Nephron (organoid): ENCODE measurements around the gene MYO18A.

ENCODE experiments used
- H3K27ac Mint-ChIP-seq, 3 experiments: 2 replicates each; pipeline ENCODE4 v1.8.0; 2020; ENCODE audit warnings: mixed read lengths in 3 of 3, mild to moderate bottlenecking in 2 of 3, moderate library complexity in 1 of 3
- H3K27me3 Mint-ChIP-seq: 2 replicates; pipeline ENCODE4 v1.8.0; 2021; ENCODE audit warnings: low read depth, mild to moderate bottlenecking, moderate library complexity, mixed read lengths
- H3K36me3 Mint-ChIP-seq: 2 replicates; pipeline ENCODE4 v1.8.0; 2020; ENCODE audit warnings: low read depth, mixed read lengths
- H3K4me1 Mint-ChIP-seq: 2 replicates; pipeline ENCODE4 v1.8.0; 2020; ENCODE audit warnings: mixed read lengths
- H3K4me3 Mint-ChIP-seq, 3 experiments: 2 replicates each; pipeline ENCODE4 v1.8.0; 2020; ENCODE audit warnings: mild to moderate bottlenecking in 3 of 3, mixed read lengths in 3 of 3, moderate library complexity in 2 of 3
- H3K9me3 Mint-ChIP-seq: 2 replicates; pipeline ENCODE4 v1.8.0; 2020; ENCODE audit warnings: mixed read lengths
- CTCF ChIP-seq, 3 experiments: fragments of 200-600 bp; sonication (generic); IDR thresholded peaks; one replicate each; pipeline ENCODE4 v1.5.0; 2021; ENCODE audit warnings: antibody characterized with exemption in 3 of 3; ENCODE audit not compliant: unreplicated experiment in 3 of 3

The MYO18A gene

GRCh38 chr17:29119265-29119664 lies 60.9 kb downstream of the MYO18A start:
- no peak overlapping the region for H3K27ac Mint-ChIP-seq

DNA sequence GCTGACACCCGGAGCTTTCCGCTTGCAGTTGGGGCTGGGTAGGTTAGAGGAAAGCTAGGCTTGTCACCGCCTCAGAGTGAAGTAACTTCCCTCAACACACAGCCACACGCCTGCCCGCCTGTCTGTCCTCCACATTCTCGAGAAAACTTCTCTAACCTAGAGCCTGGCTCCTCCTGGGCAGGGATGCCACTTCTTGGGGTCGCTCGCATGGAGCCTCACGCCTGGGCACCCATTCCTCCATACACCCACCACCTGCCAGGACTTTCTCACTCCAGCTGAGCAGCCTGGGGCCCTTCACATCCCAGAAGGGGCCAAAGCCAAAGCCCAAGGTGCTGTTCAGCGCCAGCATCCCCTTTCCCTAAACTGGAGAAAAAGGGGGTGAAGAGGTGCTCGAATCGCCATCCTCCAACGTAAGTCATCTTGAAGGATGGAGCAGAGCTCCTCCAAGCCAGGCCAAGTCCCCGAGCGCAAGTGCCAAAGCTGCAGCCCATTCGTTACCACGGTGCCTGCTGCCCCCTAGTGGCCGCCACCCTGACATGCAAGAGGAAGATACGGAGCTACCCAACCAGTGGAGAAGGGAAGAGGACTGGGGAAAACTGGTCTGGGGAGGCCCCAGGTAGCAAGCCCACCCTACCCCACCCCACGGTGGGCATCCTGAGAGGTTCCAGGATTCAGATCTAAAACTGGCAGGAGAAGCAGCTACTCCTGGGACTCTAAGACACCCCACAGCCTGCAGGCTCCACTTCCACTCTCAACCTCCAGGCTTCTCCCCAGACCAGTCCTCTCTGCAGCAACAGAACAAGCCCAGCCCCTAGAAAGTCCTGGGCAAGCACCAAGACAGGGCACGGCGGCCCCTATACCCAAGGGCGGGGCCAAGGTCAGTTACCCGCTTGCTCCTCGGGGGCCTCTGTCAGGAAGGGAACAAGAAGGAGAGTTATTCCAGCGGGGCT lies 63.1 kb downstream of the MYO18A start:
- peak; percentile 84 to 89 (median 84) for TF ChIP-seq CTCF (IDR thresholded peaks at IDR 0.05; ENCODE audit: unreplicated experiment in 3 of 3)
- Mint-ChIP-seq H3K27ac (no peak overlapping the region), H3K9me3 (no peaks in the 10 kb centered on the region), H3K27me3 (peaks cover 3% of the 10 kb centered on the region), H3K36me3 (peaks cover 22% of the 10 kb centered on the region), H3K4me1 (peaks cover 33% of the 10 kb centered on the region), H3K4me3 (no peak overlapping the region)

More at GRCh38 chr17:29119265-29119664, 60.9 kb downstream of the MYO18A start:
- no peak for TF ChIP-seq CTCF (IDR thresholded peaks at IDR 0.05; ENCODE audit: unreplicated experiment in 3 of 3)
- H3K4me1 Mint-ChIP-seq = peaks cover 18% of the 10 kb centered on the region
- peaks cover 15% of the 10 kb centered on the region for H3K36me3 Mint-ChIP-seq
- no peaks in the 10 kb centered on the region for H3K9me3 Mint-ChIP-seq
- no peak overlapping the region for H3K4me3 Mint-ChIP-seq
- H3K27me3 Mint-ChIP-seq = peaks cover 3% of the 10 kb centered on the region

- Mint-ChIP-seq H3K9me3 (no peaks in the 10 kb centered on the region), H3K4me3 (no peak overlapping the region), H3K4me1 (peaks cover 38% of the 10 kb centered on the region), H3K36me3 (peaks cover 22% of the 10 kb centered on the region), H3K27ac (no peak overlapping the region), H3K27me3 (peaks cover 5% of the 10 kb centered on the region)
- peak; percentile 25 to 43 (median 28) for TF ChIP-seq CTCF (IDR thresholded peaks at IDR 0.05; ENCODE audit: unreplicated experiment in 3 of 3)
These were observed 64.0 kb downstream of the MYO18A start for GRCh38 chr17:29115961-29116803.

- Mint-ChIP-seq H3K4me3 (no peak overlapping the region), H3K27ac (no peak overlapping the region), H3K9me3 (no peaks in the 10 kb centered on the region), H3K27me3 (peaks cover 7% of the 10 kb centered on the region), H3K36me3 (peaks cover 26% of the 10 kb centered on the region), H3K4me1 (peaks cover 38% of the 10 kb centered on the region)
- no peak for TF ChIP-seq CTCF (IDR thresholded peaks at IDR 0.05; ENCODE audit: unreplicated experiment in 3 of 3)
These were observed 64.8 kb downstream of the MYO18A start for GRCh38 chr17:29115435-29115834.

- Mint-ChIP-seq H3K4me3 (no peak overlapping the region), H3K9me3 (no peaks in the 10 kb centered on the region), H3K27ac (no peak overlapping the region), H3K27me3 (peaks cover 4% of the 10 kb centered on the region), H3K36me3 (peaks cover 27% of the 10 kb centered on the region), H3K4me1 (peaks cover 36% of the 10 kb centered on the region)
- TF ChIP-seq CTCF (IDR thresholded peaks at IDR 0.05; ENCODE audit: unreplicated experiment in 3 of 3) = no peak
These were observed 66.1 kb downstream of the MYO18A start for GRCh38 chr17:29114141-29114540.
